ENCODE measurements around the gene CCDC197.

DNA sequence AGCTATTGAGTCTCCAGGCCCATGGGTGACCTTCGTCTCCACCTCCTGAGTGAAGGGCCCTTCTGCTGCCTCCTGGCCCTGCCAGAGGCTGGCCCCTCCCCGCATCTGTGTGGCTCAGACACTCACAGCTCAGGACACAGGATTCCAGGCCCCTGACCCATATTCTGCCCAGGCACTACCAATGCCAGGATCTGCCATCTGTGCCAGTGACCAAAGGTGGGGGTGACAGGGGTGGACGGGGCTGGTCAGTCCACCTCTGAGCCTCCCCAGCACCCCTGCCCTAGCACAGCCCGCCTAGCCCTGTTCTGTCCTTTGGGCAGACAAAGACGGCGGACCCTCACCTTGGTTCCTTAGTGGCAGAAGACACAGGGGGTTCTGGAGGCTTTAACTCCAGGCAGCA, 23.5 kb upstream of the CCDC197 start:
- TF ChIP-seq, protein P1, sequence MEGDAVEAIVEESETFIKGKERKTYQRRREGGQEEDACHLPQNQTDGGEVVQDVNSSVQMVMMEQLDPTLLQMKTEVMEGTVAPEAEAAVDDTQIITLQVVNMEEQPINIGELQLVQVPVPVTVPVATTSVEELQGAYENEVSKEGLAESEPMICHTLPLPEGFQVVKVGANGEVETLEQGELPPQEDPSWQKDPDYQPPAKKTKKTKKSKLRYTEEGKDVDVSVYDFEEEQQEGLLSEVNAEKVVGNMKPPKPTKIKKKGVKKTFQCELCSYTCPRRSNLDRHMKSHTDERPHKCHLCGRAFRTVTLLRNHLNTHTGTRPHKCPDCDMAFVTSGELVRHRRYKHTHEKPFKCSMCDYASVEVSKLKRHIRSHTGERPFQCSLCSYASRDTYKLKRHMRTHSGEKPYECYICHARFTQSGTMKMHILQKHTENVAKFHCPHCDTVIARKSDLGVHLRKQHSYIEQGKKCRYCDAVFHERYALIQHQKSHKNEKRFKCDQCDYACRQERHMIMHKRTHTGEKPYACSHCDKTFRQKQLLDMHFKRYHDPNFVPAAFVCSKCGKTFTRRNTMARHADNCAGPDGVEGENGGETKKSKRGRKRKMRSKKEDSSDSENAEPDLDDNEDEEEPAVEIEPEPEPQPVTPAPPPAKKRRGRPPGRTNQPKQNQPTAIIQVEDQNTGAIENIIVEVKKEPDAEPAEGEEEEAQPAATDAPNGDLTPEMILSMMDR (IDR thresholded peaks at IDR 0.05) = no peak
- TF ChIP-seq EZH2 (IDR thresholded peaks at IDR 0.05; ENCODE audit: borderline replicate concordance, insufficient read depth, low read depth, low read length, poor library complexity, severe bottlenecking) = no peak

Data from B cell (primary cell).